Measurements from ENCODE around the gene STK35.

STK35 gene

DNA sequence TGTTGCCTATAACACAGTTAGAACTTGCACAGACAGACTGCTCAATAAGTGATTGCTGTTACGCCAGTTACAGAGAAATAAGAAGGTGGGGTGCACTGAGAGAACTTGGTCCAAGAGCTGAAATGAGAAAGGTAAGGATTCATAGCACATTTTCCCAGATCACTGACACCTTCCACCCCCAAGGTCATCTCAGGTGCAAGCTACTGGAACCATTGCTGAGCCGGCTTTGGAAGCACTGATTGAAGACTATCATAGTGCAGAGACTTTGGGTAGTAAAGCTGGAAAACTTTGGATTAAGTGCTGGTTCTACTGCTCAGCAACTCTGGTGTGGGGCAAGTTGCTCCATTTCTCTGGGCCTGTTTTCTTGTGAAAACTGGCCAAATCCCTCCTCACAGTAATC lies 38.1 kb downstream of the STK35 start:
- no peak for DNase-seq (ENCODE audit: low read depth)
- TF ChIP-seq, protein P1, sequence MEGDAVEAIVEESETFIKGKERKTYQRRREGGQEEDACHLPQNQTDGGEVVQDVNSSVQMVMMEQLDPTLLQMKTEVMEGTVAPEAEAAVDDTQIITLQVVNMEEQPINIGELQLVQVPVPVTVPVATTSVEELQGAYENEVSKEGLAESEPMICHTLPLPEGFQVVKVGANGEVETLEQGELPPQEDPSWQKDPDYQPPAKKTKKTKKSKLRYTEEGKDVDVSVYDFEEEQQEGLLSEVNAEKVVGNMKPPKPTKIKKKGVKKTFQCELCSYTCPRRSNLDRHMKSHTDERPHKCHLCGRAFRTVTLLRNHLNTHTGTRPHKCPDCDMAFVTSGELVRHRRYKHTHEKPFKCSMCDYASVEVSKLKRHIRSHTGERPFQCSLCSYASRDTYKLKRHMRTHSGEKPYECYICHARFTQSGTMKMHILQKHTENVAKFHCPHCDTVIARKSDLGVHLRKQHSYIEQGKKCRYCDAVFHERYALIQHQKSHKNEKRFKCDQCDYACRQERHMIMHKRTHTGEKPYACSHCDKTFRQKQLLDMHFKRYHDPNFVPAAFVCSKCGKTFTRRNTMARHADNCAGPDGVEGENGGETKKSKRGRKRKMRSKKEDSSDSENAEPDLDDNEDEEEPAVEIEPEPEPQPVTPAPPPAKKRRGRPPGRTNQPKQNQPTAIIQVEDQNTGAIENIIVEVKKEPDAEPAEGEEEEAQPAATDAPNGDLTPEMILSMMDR (IDR thresholded peaks at IDR 0.05; ENCODE audit: insufficient read depth, low read depth, low read length, missing control alignments) = no peak
- no peak overlapping the region for H3K4me3 ChIP-seq (ENCODE audit: low read length)

DNA sequence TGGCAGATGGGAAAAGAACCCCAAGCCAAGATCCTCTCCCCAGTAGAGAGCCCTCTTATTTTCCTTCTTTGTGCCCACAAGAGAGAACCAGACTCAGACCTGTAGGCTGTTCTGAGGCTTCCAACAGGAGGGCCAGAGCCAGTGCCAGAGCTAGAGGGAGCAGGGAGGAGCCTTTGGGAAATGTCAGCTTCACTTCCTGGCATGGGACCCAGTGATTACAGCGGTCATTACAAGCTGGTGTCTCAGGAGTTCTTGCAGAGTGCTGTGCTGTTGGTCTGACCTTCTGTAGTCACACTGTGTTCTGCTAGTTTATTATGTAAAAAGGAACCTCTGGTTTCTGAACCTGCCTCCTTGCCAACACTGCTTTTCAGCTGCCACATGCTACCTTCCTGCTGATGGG lies 38.9 kb downstream of the STK35 start:
- TF ChIP-seq, protein P1 (IDR thresholded peaks at IDR 0.05; ENCODE audit: insufficient read depth, low read depth, low read length, missing control alignments) = no peak
- no peak for DNase-seq (ENCODE audit: low read depth)
- no peak overlapping the region for H3K4me3 ChIP-seq (ENCODE audit: low read length)

DNA sequence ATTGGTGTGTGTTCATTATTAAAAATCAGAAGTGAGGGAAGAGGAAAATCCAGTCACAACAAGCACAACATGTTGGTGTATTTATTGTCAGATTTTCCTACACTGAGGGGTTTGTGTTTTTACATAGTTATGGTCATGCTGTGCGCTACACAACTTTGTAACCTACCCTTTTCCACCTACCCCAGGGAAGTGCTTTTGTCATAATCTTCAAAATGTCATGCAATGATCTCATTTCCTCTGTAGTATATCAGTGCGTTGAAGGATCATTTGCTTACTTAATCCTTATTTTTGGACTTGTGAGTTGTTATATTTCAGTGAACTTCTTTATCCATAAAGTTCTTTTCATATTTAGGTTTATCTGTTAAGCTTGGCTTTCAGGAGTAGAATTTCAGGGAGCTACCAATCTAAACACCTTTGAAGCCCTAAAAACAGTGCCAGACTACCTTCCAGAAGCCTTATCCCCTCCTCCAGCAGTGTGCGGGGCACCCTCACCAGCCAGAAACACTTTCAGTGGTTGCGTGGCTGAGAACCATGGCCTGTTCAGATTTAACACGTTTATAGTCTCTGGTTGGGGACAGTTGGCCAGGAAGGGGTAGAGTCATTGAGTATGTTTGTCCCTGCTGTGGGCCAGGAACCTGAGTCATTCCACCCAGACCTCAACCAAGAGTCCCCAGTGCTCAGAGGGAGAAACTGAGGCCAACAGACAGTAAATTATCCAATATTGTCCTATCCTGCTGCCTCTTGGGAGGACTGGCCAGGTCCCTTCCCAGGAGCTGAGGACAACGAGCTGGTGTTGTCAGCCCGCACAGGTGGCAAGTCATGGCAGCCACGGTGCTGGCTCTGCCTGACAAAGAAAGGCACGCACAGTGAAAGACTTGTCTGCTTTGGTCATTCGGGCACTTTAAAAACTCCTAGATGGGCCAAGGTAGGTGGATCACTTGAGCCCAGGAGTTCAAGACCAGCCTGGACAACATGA lies 40.3 kb downstream of the STK35 start:
- H3K4me3 ChIP-seq (ENCODE audit: low read length) = no peak overlapping the region
- no peak for DNase-seq (ENCODE audit: low read depth)
- TF ChIP-seq, protein P1 (IDR thresholded peaks at IDR 0.05; ENCODE audit: insufficient read depth, low read depth, low read length, missing control alignments) = no peak

DNA sequence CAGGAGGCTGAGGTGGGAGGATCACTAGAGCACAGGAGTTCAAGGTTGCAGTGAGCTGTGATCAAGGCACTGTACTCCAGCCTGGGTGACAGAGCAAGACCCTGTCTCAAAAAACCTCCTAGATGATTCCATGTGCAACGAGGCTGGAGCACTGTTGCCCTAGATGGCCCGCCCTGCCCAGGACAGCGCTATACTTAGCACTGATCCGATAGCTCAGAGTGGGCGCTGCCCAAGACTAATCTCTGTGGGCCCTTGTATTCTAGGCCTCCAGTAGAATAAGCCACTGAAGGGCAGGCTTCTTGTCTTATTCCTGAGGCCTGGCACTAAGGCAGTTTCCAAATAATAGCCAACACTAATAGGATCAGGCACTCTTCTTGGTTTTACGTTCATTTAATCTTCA lies 41.0 kb downstream of the STK35 start:
- no peak for DNase-seq (ENCODE audit: low read depth)
- H3K4me3 ChIP-seq (ENCODE audit: low read length) = no peak overlapping the region
- TF ChIP-seq, protein P1 (IDR thresholded peaks at IDR 0.05; ENCODE audit: insufficient read depth, low read depth, low read length, missing control alignments) = no peak

DNA sequence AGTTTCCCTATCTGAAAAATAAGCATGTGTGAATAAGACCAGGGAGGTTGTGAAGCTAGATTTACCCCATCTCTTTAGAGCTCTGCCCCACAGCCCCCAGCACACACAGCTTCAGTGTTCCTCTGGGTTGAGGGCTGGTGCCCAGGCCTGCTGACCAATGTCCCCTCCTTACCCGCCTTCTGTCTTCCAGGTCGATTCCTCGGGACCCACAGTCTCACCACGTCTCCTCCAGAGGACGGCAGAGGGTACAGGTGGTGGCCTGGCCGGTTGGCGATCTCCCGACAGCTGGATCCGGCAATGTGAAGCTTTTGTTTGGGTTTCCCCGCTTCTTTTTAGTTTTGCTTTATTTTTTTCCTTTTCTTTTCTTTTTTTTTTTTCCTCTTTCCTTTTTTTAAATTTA lies 42.0 kb downstream of the STK35 start:
- DNase-seq (ENCODE audit: low read depth) = no peak
- TF ChIP-seq, protein P1 (IDR thresholded peaks at IDR 0.05; ENCODE audit: insufficient read depth, low read depth, low read length, missing control alignments) = no peak
- no peak overlapping the region for H3K4me3 ChIP-seq (ENCODE audit: low read length)

DNA sequence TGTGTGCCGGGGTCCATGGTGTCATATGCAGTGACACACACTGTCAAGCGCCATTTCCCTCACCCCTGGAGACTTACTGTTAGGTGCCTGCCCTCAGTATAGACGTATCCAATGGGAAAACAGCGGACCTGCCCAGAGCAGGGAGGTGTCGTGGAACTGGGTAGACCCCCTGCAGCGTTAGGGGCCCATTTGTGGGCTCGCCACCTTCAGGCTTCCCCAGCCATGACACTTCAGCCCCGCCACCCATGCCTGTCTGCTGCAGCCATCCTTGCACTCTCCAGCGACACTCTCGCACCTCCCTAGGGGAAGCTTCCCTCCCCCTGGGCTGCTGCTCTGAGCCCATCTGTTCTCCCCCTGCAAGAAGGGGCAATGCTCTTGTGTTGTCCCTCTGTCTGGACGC lies 43.2 kb downstream of the STK35 start:
- DNase-seq (ENCODE audit: low read depth) = no peak
- TF ChIP-seq, protein P1 (IDR thresholded peaks at IDR 0.05; ENCODE audit: insufficient read depth, low read depth, low read length, missing control alignments) = no peak

DNA sequence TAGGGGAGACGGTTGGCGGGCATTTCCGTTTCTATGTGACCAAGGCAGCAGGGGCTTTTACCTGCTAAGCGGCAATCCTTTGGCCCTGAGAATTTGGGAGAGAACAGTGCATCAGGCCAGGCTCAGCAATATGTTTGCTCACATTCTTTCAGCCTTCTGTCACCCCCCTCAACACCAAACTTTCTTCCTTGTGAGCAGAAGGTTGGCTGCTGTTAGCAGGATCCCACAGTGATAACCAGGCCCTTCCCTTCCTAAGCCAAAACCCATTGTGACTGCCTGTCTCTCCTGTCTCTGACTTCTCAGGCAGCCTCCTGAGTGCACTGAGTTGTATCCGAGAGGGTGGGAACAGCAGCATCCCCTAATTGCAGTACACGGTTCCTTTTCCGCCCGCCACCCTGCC lies 43.7 kb downstream of the STK35 start:
- TF ChIP-seq, protein P1 (IDR thresholded peaks at IDR 0.05; ENCODE audit: insufficient read depth, low read depth, low read length, missing control alignments) = no peak
- no peak overlapping the region for H3K4me3 ChIP-seq (ENCODE audit: low read length)
- no peak for DNase-seq (ENCODE audit: low read depth)

More for the DNA sequence above, 43.2 kb downstream of the STK35 start:
- H3K4me3 ChIP-seq (ENCODE audit: low read length) = no peak overlapping the region
